GM19351 (cell line): ENCODE measurements around the gene ATPAF2.
"Not testable (repeated sequence)": the region's sequence is repeated elsewhere in the genome, so short reads cannot be mapped to it uniquely, and the experiment has no call there.

Source experiments
- ATAC-seq: cut with Tn5 transposase; IDR thresholded peaks from one replicate; pipeline ENCODE4 v1.9.1; 2021; ENCODE audit warnings: mild to moderate bottlenecking, moderate library complexity; ENCODE audit not compliant: unreplicated experiment

The ATPAF2 gene

GRCh38 chr17:18014006-18014405 lies 25.0 kb downstream of the ATPAF2 start:
- no peak for ATAC-seq

GRCh38 chr17:18011286-18011685 lies 27.7 kb downstream of the ATPAF2 start:
- no peak for ATAC-seq

- ATAC-seq = no peak
Measured at GRCh38 chr17:18009609-18010420, 29.2 kb downstream of the ATPAF2 start.

GRCh38 chr17:18008496-18009268 lies 30.3 kb downstream of the ATPAF2 start:
- no peak for ATAC-seq

GRCh38 chr17:18006495-18007239 lies 32.3 kb downstream of the ATPAF2 start:
- no peak for ATAC-seq

- no peak for ATAC-seq
Measured at GRCh38 chr17:18005496-18005895, 33.5 kb downstream of the ATPAF2 start.

GRCh38 chr17:18004884-18005305 lies 34.1 kb downstream of the ATPAF2 start:
- no peak for ATAC-seq

- no peak for ATAC-seq
Measured at GRCh38 chr17:18004345-18004744, 34.6 kb downstream of the ATPAF2 start.

GRCh38 chr17:18002171-18002570 lies 36.8 kb downstream of the ATPAF2 start:
- no peak for ATAC-seq

GRCh38 chr17:18000030-18000408 lies 38.9 kb downstream of the ATPAF2 start:
- no peak for ATAC-seq

GRCh38 chr17:17999364-18000029 lies 39.5 kb downstream of the ATPAF2 start:
- no peak for ATAC-seq

- no peak for ATAC-seq
Measured at GRCh38 chr17:17998934-17999333, 40.0 kb downstream of the ATPAF2 start.

GRCh38 chr17:17995887-17996286 lies 43.1 kb downstream of the ATPAF2 start:
- not testable (repeated sequence) for ATAC-seq

GRCh38 chr17:17994271-17995069 lies 44.5 kb downstream of the ATPAF2 start:
- ATAC-seq = no peak

- no peak for ATAC-seq
Measured at GRCh38 chr17:17993852-17994251, 45.1 kb downstream of the ATPAF2 start.

- no peak for ATAC-seq
Measured at GRCh38 chr17:17993366-17993765, 45.6 kb downstream of the ATPAF2 start.

GRCh38 chr17:17990282-17990681 lies 48.7 kb downstream of the ATPAF2 start:
- no peak for ATAC-seq

- ATAC-seq = no peak
Measured at GRCh38 chr17:17989618-17990017, 49.4 kb downstream of the ATPAF2 start.

GRCh38 chr17:17989081-17989480 lies 49.9 kb downstream of the ATPAF2 start:
- no peak for ATAC-seq

GRCh38 chr17:17988427-17988945 lies 50.5 kb downstream of the ATPAF2 start:
- no peak for ATAC-seq
